ENCODE data around the gene HOXD11.

Gene HOXD11

GRCh38 chr2:176102309-176102866, 4.7 kb upstream of the HOXD11 start:
- TF ChIP-seq, protein P1, sequence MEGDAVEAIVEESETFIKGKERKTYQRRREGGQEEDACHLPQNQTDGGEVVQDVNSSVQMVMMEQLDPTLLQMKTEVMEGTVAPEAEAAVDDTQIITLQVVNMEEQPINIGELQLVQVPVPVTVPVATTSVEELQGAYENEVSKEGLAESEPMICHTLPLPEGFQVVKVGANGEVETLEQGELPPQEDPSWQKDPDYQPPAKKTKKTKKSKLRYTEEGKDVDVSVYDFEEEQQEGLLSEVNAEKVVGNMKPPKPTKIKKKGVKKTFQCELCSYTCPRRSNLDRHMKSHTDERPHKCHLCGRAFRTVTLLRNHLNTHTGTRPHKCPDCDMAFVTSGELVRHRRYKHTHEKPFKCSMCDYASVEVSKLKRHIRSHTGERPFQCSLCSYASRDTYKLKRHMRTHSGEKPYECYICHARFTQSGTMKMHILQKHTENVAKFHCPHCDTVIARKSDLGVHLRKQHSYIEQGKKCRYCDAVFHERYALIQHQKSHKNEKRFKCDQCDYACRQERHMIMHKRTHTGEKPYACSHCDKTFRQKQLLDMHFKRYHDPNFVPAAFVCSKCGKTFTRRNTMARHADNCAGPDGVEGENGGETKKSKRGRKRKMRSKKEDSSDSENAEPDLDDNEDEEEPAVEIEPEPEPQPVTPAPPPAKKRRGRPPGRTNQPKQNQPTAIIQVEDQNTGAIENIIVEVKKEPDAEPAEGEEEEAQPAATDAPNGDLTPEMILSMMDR (IDR thresholded peaks at IDR 0.05), result no peak

- TF ChIP-seq, protein P1 (IDR thresholded peaks at IDR 0.05), result no peak
These were observed 3.9 kb upstream of the HOXD11 start for GRCh38 chr2:176103194-176103593.

DNA sequence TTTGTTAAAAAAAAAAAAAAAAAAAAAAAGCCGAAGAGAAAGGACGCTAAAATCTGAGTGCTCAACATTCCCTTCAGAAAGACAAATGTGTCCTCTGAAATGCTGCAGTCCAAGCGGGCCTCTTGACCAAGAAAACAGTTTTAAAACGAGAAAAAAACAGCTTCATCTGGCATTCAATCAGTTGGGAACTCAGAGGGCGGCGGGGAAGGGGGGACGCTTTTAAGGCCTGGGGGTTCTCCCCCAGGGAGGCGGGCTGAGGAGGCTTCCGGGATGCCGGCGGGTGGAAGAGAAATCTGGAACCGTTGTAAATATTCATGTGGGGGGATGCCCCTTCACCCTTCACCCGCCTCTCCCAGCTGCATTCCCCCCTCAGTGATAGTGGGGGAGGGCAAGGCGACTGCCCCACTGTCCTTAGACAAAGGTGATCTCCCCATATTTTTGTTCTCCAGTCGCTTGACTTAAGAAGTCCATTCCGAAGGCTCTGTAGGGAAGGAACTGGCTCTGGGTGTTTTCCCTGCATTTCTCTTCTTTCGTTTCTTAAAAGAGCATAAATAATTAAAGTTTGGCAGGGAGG, 3.3 kb upstream of the HOXD11 start:
- TF ChIP-seq, protein P1 (IDR thresholded peaks at IDR 0.05), result no peak

DNA sequence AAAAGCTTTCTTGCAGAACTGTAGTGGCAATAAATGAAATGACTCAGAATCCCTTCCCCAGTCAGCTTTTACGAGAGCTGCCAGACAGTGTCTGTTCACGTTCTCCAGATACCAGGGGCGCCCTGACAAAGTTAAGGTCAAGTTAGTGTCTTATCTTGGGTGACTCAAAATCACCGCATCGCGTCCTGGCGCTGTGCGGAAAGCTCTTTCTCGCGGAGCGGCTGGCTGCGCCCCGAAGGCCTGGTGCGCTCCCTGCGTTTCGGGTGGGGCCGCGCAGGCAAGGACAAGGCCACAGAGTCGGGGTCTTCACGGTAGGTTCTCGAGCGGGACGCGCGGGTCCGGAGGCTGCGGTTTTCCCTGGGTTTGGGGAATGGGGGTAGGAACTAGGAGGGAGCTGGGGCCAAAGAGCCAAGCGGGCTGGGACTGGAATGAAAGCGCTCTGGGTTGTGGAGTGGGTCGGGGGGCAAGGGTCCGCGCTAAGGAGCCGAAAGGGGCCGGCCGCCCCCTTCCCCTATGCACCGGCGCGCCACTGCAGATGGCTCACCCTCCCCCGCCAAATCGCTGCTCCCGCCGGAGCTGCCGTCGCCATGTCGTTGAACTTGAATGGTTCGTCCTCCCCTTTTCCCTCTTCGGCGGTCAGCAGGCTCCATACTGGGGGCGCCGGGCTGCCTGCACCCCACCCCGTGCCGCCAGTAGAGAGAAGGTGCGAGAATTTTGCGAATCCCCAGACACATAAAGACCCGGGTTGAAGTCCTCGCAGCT, 2.6 kb upstream of the HOXD11 start:
- TF ChIP-seq, protein P1 (IDR thresholded peaks at IDR 0.05), result no peak

GRCh38 chr2:176105078-176105729, 1.9 kb upstream of the HOXD11 start:
- TF ChIP-seq, protein P1 (IDR thresholded peaks at IDR 0.05), result no peak

DNA sequence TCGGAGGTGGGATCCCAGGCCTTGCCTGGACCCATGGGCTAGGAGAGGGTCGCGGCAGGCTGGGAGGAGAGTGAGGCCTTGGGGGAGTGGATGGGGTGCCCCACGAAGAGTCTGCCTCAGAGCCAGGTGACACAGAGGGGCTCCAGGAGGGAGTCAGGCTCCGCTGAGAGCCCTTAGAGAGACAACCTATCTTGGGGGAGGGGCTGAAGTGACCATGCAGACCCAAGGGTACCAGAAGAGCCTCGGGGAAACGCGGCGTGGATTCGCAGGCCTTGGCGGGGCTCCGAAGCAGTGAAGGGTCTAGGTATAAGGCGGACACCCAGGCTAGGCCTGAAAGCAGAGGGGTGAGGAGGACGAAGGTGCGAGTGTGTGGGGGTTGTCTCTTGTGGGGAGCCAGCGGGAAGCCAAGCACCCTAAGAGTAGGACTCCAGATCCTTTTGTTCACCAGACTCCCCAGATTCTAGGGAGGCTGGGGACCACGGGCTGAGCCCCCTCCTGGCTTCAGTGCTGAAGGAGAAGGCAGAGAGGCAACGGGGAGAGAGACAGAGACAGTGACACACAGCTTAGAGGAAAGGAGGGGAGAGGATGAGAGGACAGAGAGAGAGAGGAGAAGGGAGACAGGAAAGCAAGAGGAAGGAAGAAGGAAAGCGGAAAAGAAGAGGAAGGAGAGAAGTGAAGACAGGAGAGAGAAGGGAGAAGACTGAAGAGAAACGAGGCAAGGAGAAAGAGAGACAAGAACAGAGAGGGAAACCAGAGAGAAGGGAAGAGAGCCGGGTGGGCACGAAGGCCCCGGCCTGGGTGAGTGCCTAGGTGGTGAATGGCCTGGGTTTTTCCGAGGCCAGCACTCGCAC, 1.1 kb upstream of the HOXD11 start:
- TF ChIP-seq, protein P1 (IDR thresholded peaks at IDR 0.05), result no peak

GRCh38 chr2:176107731-176108181, 676 bp downstream of the HOXD11 start:
- TF ChIP-seq, protein P1 (IDR thresholded peaks at IDR 0.05), result no peak

Data from LNCAP (cell line).